Stimulated activated CD8-positive, alpha-beta memory T cell treated with anti-CD3 and anti-CD28 coated beads, Interleukin-4, amount 100 ng/mL, for 48 hours (primary cell): Measurements from ENCODE around the gene RFXAP.

ENCODE experiments used
- DNase-seq: peaks from one replicate; pipeline ENCODE4 v3.0.0-alpha.2; 2020

RFXAP gene

GRCh38 chr13:36817996-36818803 is 822 bp upstream of the RFXAP start:
- DNase-seq, result no peak

GRCh38 chr13:36819739-36820090 is 693 bp downstream of the RFXAP start:
- DNase-seq, result peak; percentile 59

DNA sequence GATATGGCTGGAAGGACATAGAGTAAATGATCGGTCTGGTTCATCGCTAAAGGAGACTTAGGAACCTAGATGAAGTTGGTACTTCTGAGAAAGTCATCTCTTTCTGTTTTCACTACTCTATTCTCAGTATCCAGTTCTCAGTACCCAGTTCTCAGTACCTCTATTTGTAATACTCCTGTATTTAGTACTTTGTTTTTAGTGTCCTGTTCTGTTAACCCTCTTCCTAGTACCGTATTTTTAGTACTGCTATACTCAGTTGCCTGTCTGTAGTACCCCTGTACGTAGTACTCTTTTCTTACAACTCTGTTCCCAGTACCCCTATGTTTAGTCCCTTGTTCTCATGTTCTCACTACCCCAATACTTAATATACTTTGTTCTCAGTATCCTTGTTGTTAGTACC is 1.2 kb downstream of the RFXAP start:
- DNase-seq, result no peak

GRCh38 chr13:36822785-36823184 is 3.8 kb downstream of the RFXAP start:
- DNase-seq, result no peak

GRCh38 chr13:36829753-36830152 is 10.7 kb downstream of the RFXAP start:
- no peak for DNase-seq

DNA sequence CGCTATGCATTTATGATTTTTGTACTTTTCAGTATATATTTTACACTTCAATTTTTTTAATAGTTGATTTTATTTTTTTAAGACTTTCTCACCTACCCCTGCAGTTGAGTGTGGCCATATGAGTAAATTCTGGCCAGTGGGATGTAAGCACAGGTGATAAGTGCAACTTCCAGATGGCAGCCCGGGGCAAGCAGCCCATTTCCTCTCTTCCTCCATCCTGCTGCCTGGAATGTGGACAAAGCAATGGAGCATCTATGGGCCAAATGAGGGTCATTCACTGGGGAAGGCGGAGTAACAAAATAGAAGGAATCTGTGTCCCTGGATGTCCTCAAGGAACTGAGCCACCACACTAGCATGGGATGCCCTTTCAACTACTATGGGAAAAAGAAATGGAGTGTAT is 12.3 kb downstream of the RFXAP start:
- no peak for DNase-seq

DNA sequence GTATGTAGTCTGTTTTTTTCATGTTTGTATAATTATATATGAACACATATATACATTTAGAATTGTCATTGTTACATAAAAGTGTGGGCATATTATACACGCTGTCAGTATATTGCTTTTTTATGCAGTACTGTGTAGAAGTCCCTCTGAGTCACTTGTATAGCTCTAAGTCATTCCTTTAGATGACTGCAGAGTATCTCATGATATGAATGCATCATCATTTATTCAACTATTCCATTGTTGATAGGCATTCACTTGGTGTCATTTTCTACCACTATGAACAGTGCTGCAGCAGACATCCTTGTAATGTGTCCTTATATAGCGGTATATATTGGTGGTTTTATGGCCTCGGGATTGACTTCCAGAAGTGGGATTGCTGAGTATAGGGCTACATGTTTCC is 15.3 kb downstream of the RFXAP start:
- DNase-seq, result no peak

GRCh38 chr13:36837354-36838092 is 18.5 kb downstream of the RFXAP start:
- DNase-seq, result no peak

DNA sequence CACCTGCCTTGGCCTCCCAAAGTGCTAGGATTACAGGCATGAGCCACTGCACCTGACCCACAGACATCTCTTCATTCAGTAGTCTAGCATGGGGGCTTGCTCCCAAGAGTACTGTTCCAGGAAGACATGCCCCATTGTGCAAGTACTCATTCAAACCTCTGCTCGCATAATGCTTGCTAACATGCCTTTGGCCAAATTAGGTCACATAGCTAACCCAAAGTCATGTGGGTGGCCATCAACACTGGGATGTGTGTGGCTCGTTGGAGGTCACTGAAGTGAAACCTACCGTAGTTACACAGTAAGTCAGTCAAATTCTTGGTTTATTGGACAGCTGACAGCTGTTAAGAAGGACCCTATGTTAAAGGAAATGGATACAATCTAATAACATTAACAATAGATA is 20.3 kb downstream of the RFXAP start:
- DNase-seq, result no peak

DNA sequence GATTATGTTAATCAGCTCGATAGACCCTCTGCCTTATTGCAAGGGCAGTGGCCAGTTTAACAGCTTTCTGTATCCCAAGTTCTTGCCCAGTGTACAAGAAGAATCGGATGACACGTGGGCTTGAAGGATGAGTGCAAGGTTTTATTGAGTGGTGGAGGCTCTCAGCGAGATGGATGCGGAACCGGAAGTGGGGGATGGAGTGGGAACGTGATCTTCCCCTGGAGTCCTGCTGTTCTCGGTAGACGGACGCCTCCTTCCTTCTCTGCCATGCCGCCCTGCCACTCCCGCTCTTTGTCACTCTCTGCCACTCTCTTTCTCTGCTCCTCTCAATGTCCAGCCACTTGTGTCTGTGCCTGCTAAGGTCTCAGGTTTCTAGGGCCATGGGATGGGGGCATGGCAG is 21.0 kb downstream of the RFXAP start:
- DNase-seq, result no peak

GRCh38 chr13:36840718-36841250 is 21.8 kb downstream of the RFXAP start:
- DNase-seq, result no peak

GRCh38 chr13:36841391-36841790 is 22.4 kb downstream of the RFXAP start:
- no peak for DNase-seq

GRCh38 chr13:36847606-36848005 is 28.6 kb downstream of the RFXAP start:
- DNase-seq, result no peak

- DNase-seq, result no peak
Measured at GRCh38 chr13:36848199-36848982, 29.4 kb downstream of the RFXAP start.

DNA sequence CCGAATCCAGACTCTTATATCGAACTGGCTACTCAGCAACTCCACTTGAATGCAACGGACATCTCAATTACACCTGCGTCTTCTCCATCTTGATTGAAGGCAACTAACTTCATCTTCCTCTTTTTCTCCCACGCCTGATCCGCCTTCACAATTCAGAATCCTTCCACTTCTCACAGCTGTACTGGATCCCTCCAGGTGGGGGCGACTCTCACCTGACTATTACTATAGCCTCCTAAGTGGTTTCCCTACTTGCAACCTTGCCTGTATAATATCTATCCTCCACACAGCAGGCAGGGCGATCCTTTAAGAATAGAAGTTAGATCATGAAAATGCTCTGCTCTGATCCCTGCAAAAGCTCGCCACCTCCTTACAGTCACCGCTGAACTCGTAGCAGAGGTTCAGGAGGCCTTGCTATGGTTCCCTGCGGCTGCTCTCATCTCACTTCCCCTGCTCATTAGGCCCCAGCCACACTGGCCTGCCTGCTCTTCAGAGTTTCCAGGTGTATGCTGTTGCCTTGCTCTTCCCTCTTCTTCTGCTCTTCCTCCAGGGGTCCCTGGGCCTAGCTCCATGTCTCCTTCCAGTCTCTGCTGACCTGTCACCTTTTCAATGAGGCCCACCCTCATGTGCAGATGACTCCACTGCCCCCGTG is 31.9 kb downstream of the RFXAP start:
- peak; percentile 43 for DNase-seq

DNA sequence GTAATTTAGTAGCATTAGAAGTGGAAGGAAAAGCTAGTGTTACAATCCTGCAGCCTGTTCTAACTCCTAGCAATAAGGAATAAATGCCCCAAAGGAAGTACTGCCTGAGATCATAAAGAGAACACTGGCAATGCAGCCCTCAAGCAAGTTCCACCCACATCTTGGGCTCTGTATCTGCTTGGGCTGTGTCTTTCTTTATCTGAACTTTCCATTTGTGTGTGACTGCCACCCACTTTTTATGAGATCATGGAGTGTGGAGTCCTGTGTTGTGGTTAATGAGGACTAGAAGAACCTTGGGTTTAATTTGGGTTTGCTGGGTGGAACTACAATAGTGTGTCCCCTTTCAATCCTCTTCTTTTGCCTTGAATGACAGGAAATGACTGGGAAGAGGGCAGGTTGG is 38.2 kb downstream of the RFXAP start:
- DNase-seq, result no peak

GRCh38 chr13:36858290-36858689 is 39.3 kb downstream of the RFXAP start:
- DNase-seq, result no peak

DNA sequence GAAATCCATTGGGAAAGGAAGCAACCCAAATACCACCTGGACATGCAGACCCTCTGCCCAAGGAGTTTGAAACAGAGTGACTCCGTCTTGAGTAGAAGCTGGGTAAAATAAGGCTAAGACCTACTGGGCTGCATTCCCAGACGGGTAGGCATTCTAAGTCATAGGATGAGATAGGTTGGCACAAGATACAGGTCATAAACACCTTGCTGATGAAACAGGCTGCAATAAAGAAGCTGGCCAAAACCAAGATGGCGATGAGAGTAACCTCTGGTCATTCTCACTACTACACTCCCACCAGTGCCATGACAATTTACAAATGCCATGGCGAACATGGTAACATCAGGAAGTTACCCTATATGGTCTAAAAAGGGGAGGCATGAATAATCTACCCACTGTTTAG is 40.2 kb downstream of the RFXAP start:
- no peak for DNase-seq

DNA sequence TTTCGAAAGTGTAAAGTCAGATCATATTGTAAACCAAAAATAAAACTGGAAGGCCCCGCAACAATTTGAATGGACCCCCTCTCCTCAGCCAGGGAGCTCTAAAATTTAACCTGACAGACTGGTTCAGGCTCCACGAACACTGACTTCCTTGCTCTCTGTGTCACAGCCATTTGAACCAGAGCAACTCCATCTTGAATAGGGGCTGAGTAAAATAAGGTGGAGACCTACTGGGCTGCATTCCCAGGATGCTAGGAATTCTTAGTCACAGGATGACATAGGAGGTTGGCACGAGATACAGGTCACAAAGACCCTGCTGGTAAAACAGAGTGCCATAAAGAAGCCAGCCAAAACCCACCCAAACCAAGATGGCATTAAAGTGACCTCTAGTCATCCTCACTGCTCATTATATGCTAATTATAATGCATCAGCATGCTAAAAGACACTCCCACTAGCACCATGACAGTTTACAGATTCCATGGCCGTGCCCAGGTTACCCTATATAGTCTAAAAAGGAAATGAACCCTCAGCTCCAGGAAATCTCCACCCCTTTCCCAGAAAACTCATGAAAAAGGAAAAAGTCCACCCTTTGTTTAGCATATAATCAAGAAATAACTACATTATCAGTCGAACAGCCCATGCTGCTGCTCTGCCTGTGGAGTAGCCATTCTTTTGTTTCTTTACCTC is 43.1 kb downstream of the RFXAP start:
- no peak for DNase-seq

DNA sequence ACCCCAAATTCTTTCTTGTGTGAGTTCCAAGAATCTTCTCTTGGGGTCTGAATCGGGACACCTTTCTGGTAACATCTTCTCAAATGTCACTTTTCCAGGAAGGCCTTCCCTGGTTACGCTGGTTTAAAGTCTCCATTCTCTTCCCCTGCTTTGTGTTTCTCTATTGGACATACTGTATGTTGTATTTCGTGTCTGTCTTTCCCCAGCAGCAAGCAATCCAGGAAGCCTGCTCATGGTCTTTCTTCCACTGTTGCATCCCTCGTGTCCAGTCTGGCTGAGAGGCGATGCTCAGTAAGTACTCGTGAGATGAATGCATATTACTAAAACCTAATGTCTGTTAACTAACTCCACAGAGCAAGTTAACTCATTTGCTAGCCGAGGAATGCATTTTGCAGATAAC is 43.7 kb downstream of the RFXAP start:
- DNase-seq, result no peak

GRCh38 chr13:36865265-36865664 is 46.2 kb downstream of the RFXAP start:
- DNase-seq, result no peak

- no peak for DNase-seq
Measured at GRCh38 chr13:36866232-36866631, 47.2 kb downstream of the RFXAP start.
